ENCODE data around the gene ADAP1. TPM values are rescaled to one million over a fixed set of nuclear protein-coding genes. Genes with fewer than 3 reads are reported as not detected.
"Not testable (repeated sequence)": the region's sequence is repeated elsewhere in the genome, so short reads cannot be mapped to it uniquely, and the experiment has no call there.

ADAP1 gene
- total RNA-seq, 1 donor from 2014 or later: 5.9 TPM

- DNase-seq: no peak
Measured at GRCh38 chr7:938546-939185, 15.8 kb downstream of the ADAP1 start.

DNA sequence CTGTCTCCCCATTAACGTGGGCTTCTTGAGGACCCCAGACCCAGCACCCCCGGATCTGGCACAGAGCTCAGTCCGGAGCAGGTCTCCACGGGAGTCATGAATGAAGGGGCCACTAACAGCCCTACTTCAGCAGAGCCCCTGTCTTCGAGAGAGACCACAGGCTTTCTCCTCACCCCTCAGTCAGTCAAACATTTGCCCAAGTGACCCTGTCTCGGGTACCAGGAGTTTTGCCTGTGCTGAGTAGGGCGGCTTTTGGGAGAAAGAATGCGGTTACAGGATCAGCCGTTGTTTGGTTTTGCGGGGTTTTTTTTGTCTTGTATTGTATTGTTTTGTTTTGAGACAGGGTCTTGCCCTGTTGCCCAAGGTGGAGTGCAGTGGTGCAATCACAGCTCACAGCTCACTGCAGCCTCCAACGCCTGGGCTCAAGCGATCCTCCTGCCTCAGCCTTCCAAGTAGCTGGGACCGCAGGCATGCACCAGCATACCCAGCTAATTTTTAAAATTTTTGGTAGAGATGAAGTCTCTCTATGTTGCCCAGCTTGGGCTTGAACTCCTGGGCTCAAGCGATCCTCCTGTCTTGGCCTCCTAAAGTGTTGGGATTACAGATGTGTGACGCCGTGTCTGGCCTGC, 16.5 kb downstream of the ADAP1 start:
- DNase-seq: no peak

DNA sequence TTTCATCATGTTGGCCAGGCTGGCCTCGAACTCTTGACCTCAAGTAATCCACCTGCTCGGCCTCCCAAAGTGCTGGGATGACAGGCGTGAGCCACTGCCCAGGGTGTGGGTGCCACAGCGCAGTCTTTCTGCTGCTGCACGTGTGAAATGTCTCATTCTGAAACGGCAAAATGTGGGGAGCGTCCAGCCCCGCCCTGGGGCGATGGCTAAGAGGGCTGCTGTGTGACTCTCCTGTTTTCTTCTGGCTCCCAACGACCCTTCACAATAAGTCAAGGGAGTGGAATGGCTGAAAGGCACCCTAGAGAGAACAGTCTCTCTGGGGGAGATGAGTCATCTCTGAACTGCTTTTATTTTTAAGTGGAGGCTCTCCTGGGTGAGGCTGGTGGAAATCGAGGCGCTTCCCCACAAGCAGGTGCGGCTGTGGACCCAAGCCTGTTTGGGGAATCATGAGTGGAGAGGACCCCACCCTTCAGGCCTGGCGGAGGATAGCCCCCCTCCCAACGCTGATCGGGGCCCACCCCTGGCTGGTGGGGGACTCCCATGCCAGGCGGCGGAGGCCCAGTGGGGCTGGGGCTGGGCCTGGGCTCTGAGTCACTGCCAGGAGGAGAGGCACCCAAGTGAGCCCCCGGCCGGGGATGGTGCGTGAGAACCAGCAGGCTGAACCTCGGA, 18.0 kb downstream of the ADAP1 start:
- no peak for DNase-seq

- DNase-seq: no peak
Measured at GRCh38 chr7:935874-936385, 18.6 kb downstream of the ADAP1 start.

DNA sequence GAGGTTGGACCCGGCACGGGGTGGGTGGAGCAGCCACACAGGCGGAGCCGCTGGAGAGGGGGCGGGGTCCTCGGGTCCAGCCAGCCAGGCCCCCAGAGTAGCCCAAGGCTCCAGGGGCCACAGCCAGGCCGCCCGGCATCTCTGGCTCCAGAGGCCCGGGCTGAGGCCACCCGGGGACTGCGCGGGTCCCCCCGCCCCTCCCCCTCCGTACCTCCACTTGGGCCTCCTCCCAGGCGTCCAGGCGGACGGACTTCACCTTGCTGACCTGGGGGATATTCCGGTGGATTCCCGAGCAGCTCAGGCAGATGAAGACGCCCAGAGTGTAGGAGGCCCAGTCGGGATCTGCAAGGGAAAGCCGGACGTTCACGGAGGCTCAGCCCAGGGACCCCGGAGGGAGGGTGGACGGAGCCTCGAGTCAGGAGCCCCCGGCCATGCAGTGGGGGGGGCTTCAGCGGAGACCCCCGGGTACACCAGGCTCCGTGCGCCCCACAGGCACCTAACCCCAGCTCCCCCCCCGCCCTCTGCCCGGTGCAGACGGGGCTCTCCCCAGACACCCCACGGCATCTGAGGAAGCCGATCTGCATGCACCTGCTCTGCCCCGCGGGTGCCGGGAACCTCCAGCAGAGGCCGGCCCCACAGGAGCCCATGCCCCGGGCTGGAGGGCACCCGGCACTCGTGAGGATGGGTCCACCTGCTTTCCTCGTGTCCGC, 19.2 kb downstream of the ADAP1 start:
- DNase-seq: no peak

DNA sequence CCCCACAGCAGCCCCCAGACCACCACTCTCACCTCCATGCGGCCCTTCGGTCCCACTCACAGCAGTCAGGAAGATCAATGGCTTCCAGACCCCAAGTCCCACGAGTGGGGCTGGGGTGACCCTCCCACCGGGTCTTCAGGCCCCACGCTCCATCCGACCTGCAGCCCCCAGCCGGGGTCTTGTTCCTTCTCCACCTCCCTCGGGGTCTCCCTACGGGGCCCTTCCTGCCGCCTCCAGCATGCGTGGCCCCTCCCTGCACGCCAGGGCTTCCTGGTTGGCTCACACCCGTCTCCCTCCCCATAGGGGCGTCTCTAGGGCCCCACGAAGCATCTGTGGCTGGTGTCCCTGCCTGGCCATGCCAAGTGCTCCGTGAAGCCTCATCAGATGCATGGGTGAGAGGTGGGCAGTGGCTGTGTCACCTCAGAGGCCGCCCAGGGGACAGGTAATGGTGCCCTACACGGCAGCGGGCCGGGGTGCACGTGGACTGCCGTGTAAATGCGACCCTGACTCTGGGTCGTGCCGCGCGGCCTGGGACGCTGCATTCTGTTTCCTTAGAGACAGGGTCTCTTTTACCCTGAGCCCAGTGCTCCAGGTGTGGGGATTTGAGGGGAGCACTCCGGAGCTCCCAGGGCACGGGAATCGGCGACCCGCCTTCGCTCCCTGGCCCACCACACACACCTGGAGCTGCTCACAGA, 19.9 kb downstream of the ADAP1 start:
- DNase-seq: no peak

- no peak for DNase-seq
Measured at GRCh38 chr7:932651-932975, 21.9 kb downstream of the ADAP1 start.

- no peak for DNase-seq
Measured at GRCh38 chr7:931871-932650, 22.4 kb downstream of the ADAP1 start.

DNA sequence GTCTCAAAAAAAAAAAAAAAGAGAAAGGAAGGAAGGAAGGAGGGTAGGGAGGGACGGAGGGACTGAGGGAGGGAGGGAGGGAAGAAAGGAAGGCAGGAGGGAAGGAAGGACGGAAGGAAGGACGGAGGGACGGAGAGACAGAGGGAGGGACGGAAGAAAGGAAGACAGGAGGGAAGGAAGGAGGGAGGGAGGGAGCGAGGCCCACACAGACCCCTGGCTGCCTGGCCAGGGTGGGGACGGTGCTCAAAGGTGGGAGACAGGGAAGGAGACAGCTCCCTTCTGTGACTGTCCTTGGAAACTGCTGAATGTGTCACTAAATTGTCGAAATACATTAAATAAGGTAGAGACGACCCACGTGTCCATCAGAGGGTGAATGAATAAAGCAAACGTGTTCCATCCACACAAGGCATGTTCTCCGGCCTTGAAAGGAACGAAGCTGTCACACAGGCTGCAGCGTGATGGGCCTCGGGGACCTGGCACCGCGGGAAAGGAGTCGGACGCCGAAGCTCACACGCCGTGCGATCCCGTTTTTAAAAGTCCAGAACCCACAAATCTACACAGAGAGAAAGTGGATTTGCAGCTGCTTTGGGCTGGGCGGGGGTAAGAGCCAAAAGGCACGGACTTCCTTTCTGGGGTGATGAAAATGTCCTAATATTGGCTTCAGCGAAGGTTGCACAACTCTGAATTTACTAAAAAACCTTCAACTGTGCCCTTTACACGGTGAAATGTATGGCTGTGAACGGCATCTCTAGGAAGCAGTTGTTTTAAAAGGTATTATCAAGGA, 23.3 kb downstream of the ADAP1 start:
- DNase-seq: no peak

DNA sequence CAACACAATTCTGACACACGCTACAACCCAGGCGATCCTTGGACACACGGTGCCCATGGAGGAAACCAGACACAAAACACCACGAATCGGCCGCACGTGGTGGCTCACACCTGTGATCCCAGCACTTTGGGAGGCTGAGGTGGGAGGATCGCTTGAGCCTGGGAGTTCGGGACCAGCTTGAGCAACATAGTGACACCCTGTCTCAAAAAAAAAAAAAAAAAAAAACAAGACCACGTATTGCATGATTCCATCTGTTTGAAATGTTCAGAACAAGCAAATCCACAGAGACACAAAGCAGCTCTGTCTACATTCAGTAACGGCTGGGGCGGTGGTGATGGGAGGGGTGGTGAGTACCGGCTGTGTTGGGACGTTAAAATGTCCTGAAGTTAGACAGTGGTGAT, 25.2 kb downstream of the ADAP1 start:
- DNase-seq: no peak

DNA sequence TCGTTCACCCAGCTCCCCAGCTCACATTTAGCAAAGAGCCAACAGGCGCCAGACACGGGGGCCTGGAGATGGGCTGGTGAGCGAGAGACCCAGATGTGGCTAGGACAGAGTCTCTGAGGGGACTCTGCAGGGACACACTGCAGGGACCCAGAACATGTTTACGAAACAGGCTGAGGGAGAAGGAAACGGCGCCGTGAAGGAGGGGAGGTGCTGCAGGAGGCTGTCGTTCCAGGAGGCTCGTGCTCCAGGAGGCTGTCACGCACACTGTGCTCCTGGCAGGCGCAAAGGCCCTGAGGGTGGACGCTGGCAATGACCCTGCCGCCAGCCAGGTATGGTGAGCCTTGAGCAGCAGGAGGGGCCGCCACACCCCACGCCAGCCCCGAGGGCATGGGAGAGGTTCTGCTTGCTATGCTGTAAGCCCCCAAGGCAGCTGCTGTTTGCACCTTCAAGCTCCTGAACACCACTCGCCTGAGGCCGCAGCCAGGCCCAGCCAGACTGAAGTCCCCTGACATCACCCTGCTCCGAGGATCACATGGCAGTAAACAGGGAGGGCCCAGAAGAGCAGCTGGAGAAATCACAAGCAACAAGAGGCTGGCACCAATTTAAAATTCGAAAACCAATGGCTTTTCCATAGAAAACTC, 27.3 kb downstream of the ADAP1 start:
- DNase-seq: no peak

DNA sequence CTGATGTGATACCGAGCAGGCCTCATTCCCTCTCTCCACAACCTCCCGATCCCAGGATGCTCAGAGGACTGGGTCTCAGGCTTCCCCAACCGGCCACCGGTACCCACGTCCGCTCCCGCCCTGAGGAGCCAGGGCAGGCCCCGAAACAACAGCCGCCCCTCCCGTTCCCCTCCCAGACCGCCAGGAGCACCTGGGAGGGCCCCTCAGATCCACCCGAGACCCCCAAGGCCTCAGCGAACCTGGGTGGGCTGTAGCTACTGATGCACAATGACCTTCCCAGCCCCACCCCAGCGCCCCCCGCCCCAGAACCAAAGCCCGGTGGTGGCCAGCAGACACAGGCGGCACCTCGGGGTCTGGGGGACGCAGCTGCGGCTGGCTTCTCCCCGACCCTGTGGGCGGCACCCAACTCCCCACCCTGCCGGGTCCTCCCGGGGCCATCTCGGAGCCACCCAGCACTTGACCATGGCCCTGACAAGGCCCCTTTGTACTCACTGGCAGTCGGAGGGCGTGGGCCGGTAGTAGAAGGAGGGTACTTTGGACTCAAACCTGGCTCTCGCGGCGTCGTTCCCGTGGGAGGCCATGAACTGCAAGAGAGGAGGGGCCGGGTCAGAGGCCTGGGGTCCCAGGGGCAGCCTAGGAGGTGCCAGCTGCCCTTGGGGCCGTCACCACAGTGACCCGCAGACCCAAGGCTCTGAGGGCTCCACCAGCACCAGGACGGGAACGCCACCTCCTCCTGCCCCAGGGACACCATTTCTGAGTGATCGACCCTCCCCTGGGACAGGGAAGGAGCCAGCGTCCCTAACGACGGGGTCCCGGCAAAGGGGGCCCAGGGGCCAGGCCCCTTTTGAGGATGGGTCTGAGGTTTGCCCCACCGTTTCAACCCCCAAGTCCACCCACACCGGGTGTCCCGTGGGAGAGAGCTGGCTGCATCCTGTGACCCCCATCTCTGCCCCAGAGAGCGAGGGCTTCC, 28.1 kb downstream of the ADAP1 start:
- DNase-seq: no peak

GRCh38 chr7:925601-926000, 28.9 kb downstream of the ADAP1 start:
- no peak for DNase-seq

- no peak for DNase-seq
Measured at GRCh38 chr7:924541-925231, 29.8 kb downstream of the ADAP1 start.

GRCh38 chr7:924042-924441, 30.4 kb downstream of the ADAP1 start:
- not testable (repeated sequence) for DNase-seq

DNA sequence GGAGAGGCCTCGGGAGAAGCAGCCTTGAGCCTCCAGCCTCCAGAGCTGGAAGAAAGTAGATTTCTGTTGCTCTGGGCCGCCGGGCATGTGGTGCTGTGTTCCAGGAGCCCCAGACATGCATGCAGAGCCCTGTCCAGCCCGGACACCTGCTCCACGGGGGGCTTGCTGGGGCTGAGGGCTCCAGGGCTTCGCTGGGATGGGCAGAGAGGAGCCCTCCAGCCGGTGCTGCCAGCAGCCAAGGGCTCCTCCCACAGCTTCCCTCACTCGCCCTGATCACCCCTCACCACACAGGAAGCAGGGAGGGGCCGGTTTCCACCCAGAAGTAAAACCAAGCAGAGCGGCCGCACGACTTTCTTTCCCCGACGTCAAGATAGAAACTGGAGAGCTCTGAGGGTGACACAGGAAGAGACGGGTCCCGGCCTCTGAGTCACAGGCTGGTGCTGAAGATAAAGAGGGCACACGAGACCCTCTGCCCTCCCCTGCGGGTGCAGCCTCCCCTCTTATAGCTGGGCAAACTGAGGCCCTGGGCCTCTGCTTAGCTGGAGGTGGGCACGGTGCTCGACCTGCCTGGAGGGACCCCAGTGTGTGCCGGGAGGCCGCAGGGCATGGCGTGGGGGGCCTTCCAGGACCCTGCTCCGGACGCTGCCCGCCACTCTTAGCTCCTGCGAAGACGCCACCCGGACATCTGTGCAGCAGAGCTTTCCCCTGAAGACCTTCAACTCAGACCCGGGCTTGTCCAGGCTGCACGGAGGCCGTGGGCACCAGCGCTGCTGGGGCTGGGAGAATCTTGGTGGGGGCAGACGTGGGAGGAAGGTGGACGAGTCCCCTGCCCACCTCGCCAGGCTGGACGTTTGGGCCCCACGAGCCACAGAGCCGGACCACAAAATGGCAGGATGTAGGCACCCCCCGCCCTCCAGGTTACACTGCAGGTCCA, 31.1 kb downstream of the ADAP1 start:
- DNase-seq: peak; percentile 14

Measured in skin of body (tissue), 2 donors.